HEK293 (cell line): Measurements from ENCODE around the gene CASP2.

Experiments
- CTCF ChIA-PET: fragments of 350-600 bp; formaldehyde crosslinking; extraction: SDS; loops from one replicate; lab custom pipeline; 2021; ENCODE audit warnings: antibody characterized with exemption; lab: Yijun Ruan, JAX
- POLR2A ChIA-PET: fragments of 300-600 bp; formaldehyde crosslinking; extraction: SDS; loops from one replicate; lab custom pipeline; 2020; ENCODE audit warnings: antibody characterized with exemption, inconsistent platforms; lab: Yijun Ruan, JAX
- H3K27ac ChIP-seq: fragments of 200-500 bp; sonication (Bioruptor generic); 2 replicates; pipeline ENCODE4 v1.5.1; 2014; ENCODE audit warnings: low read depth, low read length, control low read depth, inconsistent platforms; ENCODE audit errors: extremely low read depth
- H3K36me3 ChIP-seq, 2 experiments: fragments of 200-500 bp in 1 of 2; sonication (Bioruptor generic) in 1 of 2; 1 replicate in 1 of 2; 2 replicates in 1 of 2; pipeline ENCODE4 v1.5.1; 2014 to 2017; ENCODE audit warnings: inconsistent platforms in 2 of 2, low read length in 2 of 2; ENCODE audit not compliant: control insufficient read depth in 2 of 2, insufficient read depth in 1 of 2
- H3K4me1 ChIP-seq: fragments of 200-500 bp; sonication (Bioruptor generic); 2 replicates; pipeline ENCODE4 v1.5.1; 2014; ENCODE audit warnings: mild to moderate bottlenecking, low read length, inconsistent platforms; ENCODE audit not compliant: control insufficient read depth, insufficient read depth
- H3K4me3 ChIP-seq: 2 replicates; pipeline ENCODE4 v1.5.1; 2011; ENCODE audit warnings: low read depth, mild to moderate bottlenecking, control low read depth, low read length, moderate library complexity
- H3K9me3 ChIP-seq: fragments of 200-500 bp; sonication (Bioruptor generic); 2 replicates; pipeline ENCODE4 v1.5.1; 2014; ENCODE audit warnings: low read depth, low read length, inconsistent platforms; ENCODE audit not compliant: control insufficient read depth, insufficient read depth
- FEZF1 ChIP-seq: fragments of 450-650 bp; formaldehyde crosslinking; IDR thresholded peaks from 2 replicates; pipeline ENCODE4 v1.5.1; 2016; ENCODE audit warnings: missing biosample characterization, missing genetic modification characterization
- GLI4 ChIP-seq: fragments of 450-650 bp; formaldehyde crosslinking; IDR thresholded peaks from 2 replicates; pipeline ENCODE4 v1.5.1; 2016; ENCODE audit warnings: missing biosample characterization, missing genetic modification characterization
- KLF8 ChIP-seq: fragments of 450-650 bp; formaldehyde crosslinking; IDR thresholded peaks from 2 replicates; pipeline ENCODE4 v1.5.1; 2016; ENCODE audit warnings: missing biosample characterization, missing genetic modification characterization
- ZFP37 ChIP-seq: fragments of 450-650 bp; formaldehyde crosslinking; IDR thresholded peaks from 2 replicates; pipeline ENCODE4 v1.5.1; 2016; ENCODE audit warnings: missing biosample characterization, missing genetic modification characterization
- ZNF114 ChIP-seq: fragments of 450-650 bp; formaldehyde crosslinking; IDR thresholded peaks from 2 replicates; pipeline ENCODE4 v1.5.0; 2017; ENCODE audit warnings: missing biosample characterization, missing genetic modification characterization
- ZNF19 ChIP-seq: fragments of 450-650 bp; formaldehyde crosslinking; IDR thresholded peaks from 2 replicates; pipeline ENCODE4; 2016; ENCODE audit warnings: missing biosample characterization, missing genetic modification characterization, low read depth
- ZNF211 ChIP-seq: fragments of 450-650 bp; formaldehyde crosslinking; IDR thresholded peaks from 2 replicates; pipeline ENCODE4 v1.5.1; 2016; ENCODE audit warnings: low read depth, missing biosample characterization, missing genetic modification characterization
- ZNF341 ChIP-seq: fragments of 450-650 bp; formaldehyde crosslinking; IDR thresholded peaks from 2 replicates; pipeline ENCODE4; 2016; ENCODE audit warnings: low read depth, missing biosample characterization, missing genetic modification characterization
- ZNF354C ChIP-seq: fragments of 450-650 bp; formaldehyde crosslinking; IDR thresholded peaks from 2 replicates; pipeline ENCODE4 v1.5.1; 2016; ENCODE audit warnings: missing biosample characterization, missing genetic modification characterization, low read depth, borderline replicate concordance
- ZNF449 ChIP-seq: fragments of 450-650 bp; formaldehyde crosslinking; IDR thresholded peaks from 2 replicates; pipeline ENCODE4 v1.5.1; 2017; ENCODE audit warnings: missing biosample characterization, mild to moderate bottlenecking, missing genetic modification characterization, moderate library complexity
- ZNF510 ChIP-seq: fragments of 450-650 bp; formaldehyde crosslinking; IDR thresholded peaks from 2 replicates; pipeline ENCODE4 v1.5.1; 2018; ENCODE audit warnings: mild to moderate bottlenecking, missing genetic modification characterization, missing biosample characterization; ENCODE audit not compliant: insufficient replicate concordance
- ZNF521 ChIP-seq: fragments of 450-650 bp; formaldehyde crosslinking; IDR thresholded peaks from 2 replicates; pipeline ENCODE4 v1.5.1; 2017; ENCODE audit warnings: missing biosample characterization, mild to moderate bottlenecking, missing genetic modification characterization
- ZNF610 ChIP-seq: fragments of 450-650 bp; formaldehyde crosslinking; IDR thresholded peaks from 2 replicates; pipeline ENCODE4 v1.5.1; 2016; ENCODE audit warnings: missing biosample characterization, missing genetic modification characterization, borderline replicate concordance
- ZNF621 ChIP-seq: fragments of 450-650 bp; formaldehyde crosslinking; IDR thresholded peaks from 2 replicates; pipeline ENCODE4 v1.5.1; 2017; ENCODE audit warnings: missing biosample characterization, missing genetic modification characterization
- ZNF623 ChIP-seq: fragments of 450-650 bp; formaldehyde crosslinking; IDR thresholded peaks from 2 replicates; pipeline ENCODE4 v1.5.1; 2016; ENCODE audit warnings: missing biosample characterization, missing genetic modification characterization
- ZNF677 ChIP-seq: fragments of 450-650 bp; IDR thresholded peaks from 2 replicates; pipeline ENCODE4 v1.5.0; 2018; ENCODE audit warnings: missing biosample characterization, mild to moderate bottlenecking, missing genetic modification characterization, moderate library complexity
- ZNF701 ChIP-seq: fragments of 450-650 bp; formaldehyde crosslinking; IDR thresholded peaks from 2 replicates; pipeline ENCODE4 v1.5.1; 2016; ENCODE audit warnings: missing biosample characterization, missing genetic modification characterization
- TF ChIP-seq, protein P1 (sequence below): fragments of 450-650 bp; formaldehyde crosslinking; IDR thresholded peaks from 2 replicates; pipeline ENCODE4 v1.5.1; 2016; ENCODE audit warnings: missing biosample characterization, missing genetic modification characterization
- TF ChIP-seq, protein P2 (sequence below): fragments of 450-650 bp; formaldehyde crosslinking; IDR thresholded peaks from 2 replicates; pipeline ENCODE4 v1.5.1; 2016; ENCODE audit warnings: missing biosample characterization, missing genetic modification characterization
- TF ChIP-seq, protein P3 (sequence below): fragments of 450-650 bp; formaldehyde crosslinking; IDR thresholded peaks from 2 replicates; pipeline ENCODE4 v1.5.1; 2016; ENCODE audit warnings: missing biosample characterization, missing genetic modification characterization

The CASP2 gene

GRCh38 chr7:143303733-143304132 is 15.6 kb downstream of the CASP2 start:
- no peaks in the 10 kb centered on the region for H3K4me1 ChIP-seq
- POLR2A ChIA-PET = no interaction called here
- no peak overlapping the region for H3K4me3 ChIP-seq
- no peaks in the 10 kb centered on the region for H3K9me3 ChIP-seq
- TF ChIP-seq ZNF521 (tag by site-specific recombination) (no peak), ZNF449 (no peak), ZNF621 (tag by site-specific recombination) (no peak), ZNF114 (tag by site-specific recombination) (no peak), ZNF510 (tag by site-specific recombination) (no peak), ZNF677 (tag by site-specific recombination) (no peak), ZFP37 (tag by site-specific recombination) (no peak), GLI4 (no peak), ZNF19 (tag by site-specific recombination) (no peak), ZNF701 (no peak)
- TF ChIP-seq, protein P1, sequence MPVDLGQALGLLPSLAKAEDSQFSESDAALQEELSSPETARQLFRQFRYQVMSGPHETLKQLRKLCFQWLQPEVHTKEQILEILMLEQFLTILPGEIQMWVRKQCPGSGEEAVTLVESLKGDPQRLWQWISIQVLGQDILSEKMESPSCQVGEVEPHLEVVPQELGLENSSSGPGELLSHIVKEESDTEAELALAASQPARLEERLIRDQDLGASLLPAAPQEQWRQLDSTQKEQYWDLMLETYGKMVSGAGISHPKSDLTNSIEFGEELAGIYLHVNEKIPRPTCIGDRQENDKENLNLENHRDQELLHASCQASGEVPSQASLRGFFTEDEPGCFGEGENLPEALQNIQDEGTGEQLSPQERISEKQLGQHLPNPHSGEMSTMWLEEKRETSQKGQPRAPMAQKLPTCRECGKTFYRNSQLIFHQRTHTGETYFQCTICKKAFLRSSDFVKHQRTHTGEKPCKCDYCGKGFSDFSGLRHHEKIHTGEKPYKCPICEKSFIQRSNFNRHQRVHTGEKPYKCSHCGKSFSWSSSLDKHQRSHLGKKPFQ (tag by site-specific recombination) = no peak
- TF ChIP-seq, protein P2, sequence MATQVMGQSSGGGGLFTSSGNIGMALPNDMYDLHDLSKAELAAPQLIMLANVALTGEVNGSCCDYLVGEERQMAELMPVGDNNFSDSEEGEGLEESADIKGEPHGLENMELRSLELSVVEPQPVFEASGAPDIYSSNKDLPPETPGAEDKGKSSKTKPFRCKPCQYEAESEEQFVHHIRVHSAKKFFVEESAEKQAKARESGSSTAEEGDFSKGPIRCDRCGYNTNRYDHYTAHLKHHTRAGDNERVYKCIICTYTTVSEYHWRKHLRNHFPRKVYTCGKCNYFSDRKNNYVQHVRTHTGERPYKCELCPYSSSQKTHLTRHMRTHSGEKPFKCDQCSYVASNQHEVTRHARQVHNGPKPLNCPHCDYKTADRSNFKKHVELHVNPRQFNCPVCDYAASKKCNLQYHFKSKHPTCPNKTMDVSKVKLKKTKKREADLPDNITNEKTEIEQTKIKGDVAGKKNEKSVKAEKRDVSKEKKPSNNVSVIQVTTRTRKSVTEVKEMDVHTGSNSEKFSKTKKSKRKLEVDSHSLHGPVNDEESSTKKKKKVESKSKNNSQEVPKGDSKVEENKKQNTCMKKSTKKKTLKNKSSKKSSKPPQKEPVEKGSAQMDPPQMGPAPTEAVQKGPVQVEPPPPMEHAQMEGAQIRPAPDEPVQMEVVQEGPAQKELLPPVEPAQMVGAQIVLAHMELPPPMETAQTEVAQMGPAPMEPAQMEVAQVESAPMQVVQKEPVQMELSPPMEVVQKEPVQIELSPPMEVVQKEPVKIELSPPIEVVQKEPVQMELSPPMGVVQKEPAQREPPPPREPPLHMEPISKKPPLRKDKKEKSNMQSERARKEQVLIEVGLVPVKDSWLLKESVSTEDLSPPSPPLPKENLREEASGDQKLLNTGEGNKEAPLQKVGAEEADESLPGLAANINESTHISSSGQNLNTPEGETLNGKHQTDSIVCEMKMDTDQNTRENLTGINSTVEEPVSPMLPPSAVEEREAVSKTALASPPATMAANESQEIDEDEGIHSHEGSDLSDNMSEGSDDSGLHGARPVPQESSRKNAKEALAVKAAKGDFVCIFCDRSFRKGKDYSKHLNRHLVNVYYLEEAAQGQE (tag by site-specific recombination) = no peak
- peaks cover 27 to 95% of the 10 kb centered on the region in 2 experiments for H3K36me3 ChIP-seq
- CTCF ChIA-PET = interaction anchor here (0.6 to 4.4 kb wide), 4 partner anchors 40 to 64 kb away, joined by 3 to 35 read pairs (median 6); partner anchors contain the start of gene GSTK1
- no peak overlapping the region for H3K27ac ChIP-seq

GRCh38 chr7:143304938-143305337 is 16.8 kb downstream of the CASP2 start:
- H3K9me3 ChIP-seq = no peaks in the 10 kb centered on the region
- H3K4me1 ChIP-seq = no peaks in the 10 kb centered on the region
- peaks cover 20 to 92% of the 10 kb centered on the region in 2 experiments for H3K36me3 ChIP-seq
- ChIA-PET POLR2A (no interaction called here), CTCF (interaction anchor here (0.6 to 4.4 kb wide), 23 partner anchors 8 to 134 kb away, joined by 3 to 35 read pairs (median 5); partner anchors contain the start of genes CLCN1, GSTK1 and TAS2R40)
- no peak overlapping the region for H3K27ac ChIP-seq
- no peak overlapping the region for H3K4me3 ChIP-seq
- TF ChIP-seq ZNF610 (tag by site-specific recombination) = no peak
- TF ChIP-seq, protein P3, sequence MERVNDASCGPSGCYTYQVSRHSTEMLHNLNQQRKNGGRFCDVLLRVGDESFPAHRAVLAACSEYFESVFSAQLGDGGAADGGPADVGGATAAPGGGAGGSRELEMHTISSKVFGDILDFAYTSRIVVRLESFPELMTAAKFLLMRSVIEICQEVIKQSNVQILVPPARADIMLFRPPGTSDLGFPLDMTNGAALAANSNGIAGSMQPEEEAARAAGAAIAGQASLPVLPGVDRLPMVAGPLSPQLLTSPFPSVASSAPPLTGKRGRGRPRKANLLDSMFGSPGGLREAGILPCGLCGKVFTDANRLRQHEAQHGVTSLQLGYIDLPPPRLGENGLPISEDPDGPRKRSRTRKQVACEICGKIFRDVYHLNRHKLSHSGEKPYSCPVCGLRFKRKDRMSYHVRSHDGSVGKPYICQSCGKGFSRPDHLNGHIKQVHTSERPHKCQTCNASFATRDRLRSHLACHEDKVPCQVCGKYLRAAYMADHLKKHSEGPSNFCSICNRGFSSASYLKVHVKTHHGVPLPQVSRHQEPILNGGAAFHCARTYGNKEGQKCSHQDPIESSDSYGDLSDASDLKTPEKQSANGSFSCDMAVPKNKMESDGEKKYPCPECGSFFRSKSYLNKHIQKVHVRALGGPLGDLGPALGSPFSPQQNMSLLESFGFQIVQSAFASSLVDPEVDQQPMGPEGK = no peak
- TF ChIP-seq FEZF1 (tag by site-specific recombination) = no peak
- TF ChIP-seq, protein P2 (tag by site-specific recombination) = no peak
- no peak for TF ChIP-seq ZNF354C
- no peak for TF ChIP-seq KLF8
- TF ChIP-seq, protein P1 (tag by site-specific recombination) = no peak
- no peak for TF ChIP-seq ZNF341 (tag by site-specific recombination)
- TF ChIP-seq ZNF521 (tag by site-specific recombination) = no peak
- no peak for TF ChIP-seq ZNF211 (tag by site-specific recombination)
- TF ChIP-seq ZNF623 = no peak
